ENCODE measurements around the gene TPTE2. TPM values are rescaled to one million over a fixed set of nuclear protein-coding genes. Genes with fewer than 3 reads are reported as not detected.
"Not testable (repeated sequence)": the region's sequence is repeated elsewhere in the genome, so short reads cannot be mapped to it uniquely, and the experiment has no call there.

TPTE2 gene
- total RNA-seq, 2 donors from 2014 or later = 0.22 TPM; not detected in 1

GRCh38 chr13:19589312-19589711 lies 28.0 kb upstream of the TPTE2 start:
- peaks cover 12% of the 10 kb centered on the region for H3K4me1 Mint-ChIP-seq
- ATAC-seq (no peak), DNase-seq (no peak)
- no peak overlapping the region for H3K4me3 Mint-ChIP-seq
- H3K27ac Mint-ChIP-seq = peak overlapping the region; percentile 54
- no peaks in the 10 kb centered on the region for H3K36me3 Mint-ChIP-seq (ENCODE audit: low read depth)
- H3K27me3 Mint-ChIP-seq = no peaks in the 10 kb centered on the region
- H3K9me3 ChIP-seq (ENCODE audit: control insufficient read depth, low read length, poor library complexity, severe bottlenecking) = no peaks in the 10 kb centered on the region

DNA sequence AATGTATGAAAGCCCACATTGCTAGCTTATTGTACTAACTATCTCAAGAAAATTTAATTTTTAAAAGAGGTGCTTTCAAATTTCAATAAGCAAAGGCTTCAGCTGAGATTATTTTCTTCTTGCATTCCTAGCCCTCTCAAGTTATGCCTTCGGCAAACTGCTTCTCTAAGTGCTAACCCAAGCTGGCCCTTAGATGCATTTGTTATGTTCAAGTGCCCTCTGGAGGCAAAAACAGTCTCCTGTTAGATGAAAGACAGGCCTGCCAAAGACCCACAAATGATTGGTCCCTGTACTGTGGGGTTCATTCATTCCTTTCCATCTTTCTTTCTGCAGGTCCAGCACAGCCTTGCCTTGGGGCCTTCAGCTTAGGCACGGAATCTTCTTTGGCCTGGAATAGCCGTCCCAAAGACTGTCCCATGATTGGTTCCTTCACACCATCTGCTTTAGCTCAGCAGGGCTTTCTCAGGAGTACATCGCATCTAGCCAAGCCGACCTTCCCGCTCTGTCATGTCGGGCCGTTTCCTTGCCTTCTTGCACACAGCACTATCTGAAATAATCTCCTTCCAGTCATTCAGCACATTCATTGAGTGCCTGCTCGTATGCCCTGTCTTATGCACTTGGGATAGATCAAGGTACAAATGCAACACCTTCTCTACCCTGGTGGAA lies 26.4 kb upstream of the TPTE2 start:
- H3K4me3 Mint-ChIP-seq = peak overlapping the region; percentile 86
- H3K27ac Mint-ChIP-seq = peak overlapping the region; percentile 86
- ATAC-seq (peak; percentile 62), DNase-seq (no peak)
- H3K27me3 Mint-ChIP-seq = no peaks in the 10 kb centered on the region
- peaks cover 12% of the 10 kb centered on the region for H3K4me1 Mint-ChIP-seq
- H3K9me3 ChIP-seq (ENCODE audit: control insufficient read depth, low read length, poor library complexity, severe bottlenecking) = no peaks in the 10 kb centered on the region
- no peaks in the 10 kb centered on the region for H3K36me3 Mint-ChIP-seq (ENCODE audit: low read depth)

GRCh38 chr13:19586904-19587634 lies 25.7 kb upstream of the TPTE2 start:
- Mint-ChIP-seq H3K27ac (peak overlapping the region; percentile 86), H3K36me3 (ENCODE audit: low read depth) (no peaks in the 10 kb centered on the region), H3K27me3 (no peaks in the 10 kb centered on the region), H3K4me1 (peaks cover 12% of the 10 kb centered on the region), H3K4me3 (peak overlapping the region; percentile 86)
- no peaks in the 10 kb centered on the region for H3K9me3 ChIP-seq (ENCODE audit: control insufficient read depth, low read length, poor library complexity, severe bottlenecking)
- peak; percentile 49 to 62 (median 53) for DNase-seq
- ATAC-seq = peak; percentile 87

DNA sequence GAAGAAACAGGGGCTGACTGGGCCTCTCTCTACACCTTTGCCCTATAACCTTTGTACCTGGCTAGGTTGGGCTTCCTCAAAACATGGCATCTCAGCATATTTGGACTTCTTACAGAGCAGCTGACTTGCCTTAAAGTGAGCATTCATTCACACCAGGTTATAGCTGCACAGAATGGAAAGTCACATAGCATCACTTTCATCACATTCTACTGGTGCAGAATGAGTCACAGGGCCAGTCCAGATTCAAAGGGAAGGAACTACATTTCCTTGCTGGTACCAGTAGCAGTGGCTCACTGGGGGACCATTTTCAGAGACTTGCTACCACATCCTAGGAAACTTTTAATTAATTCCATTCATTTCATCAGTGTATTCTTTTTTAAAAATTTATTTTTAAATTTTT lies 20.3 kb upstream of the TPTE2 start:
- H3K9me3 ChIP-seq (ENCODE audit: control insufficient read depth, low read length, poor library complexity, severe bottlenecking) = no peaks in the 10 kb centered on the region
- Mint-ChIP-seq H3K4me1 (peaks cover 5% of the 10 kb centered on the region), H3K27me3 (no peaks in the 10 kb centered on the region), H3K4me3 (no peak overlapping the region), H3K27ac (no peak overlapping the region), H3K36me3 (ENCODE audit: low read depth) (no peaks in the 10 kb centered on the region)
- DNase-seq = no peak
- no peak for ATAC-seq

DNA sequence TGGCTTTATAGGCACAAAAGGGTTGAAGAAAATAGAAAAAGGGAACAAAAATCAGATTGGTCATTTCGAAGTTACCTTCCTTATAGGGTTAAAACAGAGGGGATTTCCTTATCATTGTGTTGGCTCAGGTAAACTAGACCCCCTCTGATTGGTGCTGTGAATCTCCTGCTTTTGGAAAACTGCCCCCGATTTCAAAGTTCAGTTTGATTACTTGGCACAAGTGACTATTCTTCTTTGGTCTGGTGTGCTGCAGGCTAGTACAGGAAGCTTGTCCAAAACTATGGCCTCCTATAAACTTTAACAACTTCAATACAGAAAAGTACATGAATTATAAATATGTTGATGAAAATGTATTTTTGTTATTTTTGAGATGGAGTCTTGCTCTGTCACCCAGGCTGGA lies 13.9 kb upstream of the TPTE2 start:
- no peaks in the 10 kb centered on the region for H3K36me3 Mint-ChIP-seq (ENCODE audit: low read depth)
- no peak for DNase-seq
- H3K27ac Mint-ChIP-seq = no peak overlapping the region
- no peaks in the 10 kb centered on the region for H3K9me3 ChIP-seq (ENCODE audit: control insufficient read depth, low read length, poor library complexity, severe bottlenecking)
- H3K4me1 Mint-ChIP-seq = no peaks in the 10 kb centered on the region
- ATAC-seq = no peak
- peaks cover 6% of the 10 kb centered on the region for H3K27me3 Mint-ChIP-seq
- no peak overlapping the region for H3K4me3 Mint-ChIP-seq

DNA sequence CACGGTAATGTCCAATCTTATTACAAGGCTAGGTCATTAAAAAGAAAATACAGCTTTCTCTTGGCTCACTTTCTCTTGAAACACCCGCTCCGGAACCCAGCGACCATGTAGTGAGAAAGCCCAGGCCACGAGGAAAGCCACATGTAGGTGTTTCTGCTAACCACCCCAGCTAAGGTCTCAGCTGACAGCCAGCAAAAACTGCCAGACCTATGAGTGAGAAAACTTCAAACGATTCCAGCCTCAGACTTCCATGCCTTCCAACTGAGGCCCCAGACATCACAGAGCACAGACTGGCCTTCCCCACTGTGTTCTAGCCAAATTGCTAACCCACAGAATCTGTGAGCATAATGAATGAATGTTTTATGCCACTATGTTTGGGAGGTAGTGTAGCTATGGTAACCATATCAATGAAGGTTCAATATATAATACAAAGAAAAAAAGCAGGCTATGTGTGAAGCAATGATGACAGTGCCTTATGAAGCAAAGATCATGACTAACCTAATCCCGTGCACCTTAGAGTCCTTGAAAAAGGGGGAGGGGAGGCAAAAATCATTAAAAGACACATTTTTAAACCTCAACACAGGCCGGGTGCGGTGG lies 11.9 kb upstream of the TPTE2 start:
- H3K36me3 Mint-ChIP-seq (ENCODE audit: low read depth) = no peaks in the 10 kb centered on the region
- ATAC-seq (no peak), DNase-seq (no peak)
- no peak overlapping the region for H3K27ac Mint-ChIP-seq
- peaks cover 11% of the 10 kb centered on the region for H3K27me3 Mint-ChIP-seq
- H3K9me3 ChIP-seq (ENCODE audit: control insufficient read depth, low read length, poor library complexity, severe bottlenecking) = no peaks in the 10 kb centered on the region
- H3K4me1 Mint-ChIP-seq = no peaks in the 10 kb centered on the region
- no peak overlapping the region for H3K4me3 Mint-ChIP-seq

DNA sequence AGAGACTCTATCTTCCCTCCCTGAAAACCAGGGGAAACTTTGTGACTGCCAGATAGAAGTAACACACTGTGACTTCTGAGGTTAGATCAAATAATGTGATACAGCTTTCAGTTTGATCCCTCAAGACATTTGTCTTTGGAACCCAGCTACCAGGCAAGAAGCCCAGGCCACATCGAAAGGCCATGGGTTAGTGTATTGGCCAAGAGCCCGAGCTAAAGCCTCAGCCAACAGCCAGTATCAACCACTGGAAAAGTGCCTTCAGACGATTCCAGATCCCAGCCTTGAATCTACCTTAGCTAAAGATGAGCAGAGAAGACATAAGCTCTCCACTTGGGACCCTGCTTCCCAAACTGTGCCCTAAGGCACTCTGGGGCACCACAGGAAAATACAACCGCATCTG lies 10.9 kb upstream of the TPTE2 start:
- Mint-ChIP-seq H3K36me3 (ENCODE audit: low read depth) (no peaks in the 10 kb centered on the region), H3K4me1 (no peaks in the 10 kb centered on the region), H3K4me3 (no peak overlapping the region), H3K27ac (no peak overlapping the region), H3K27me3 (peaks cover 11% of the 10 kb centered on the region)
- no peaks in the 10 kb centered on the region for H3K9me3 ChIP-seq (ENCODE audit: control insufficient read depth, low read length, poor library complexity, severe bottlenecking)
- DNase-seq (no peak), ATAC-seq (no peak)

- H3K4me3 Mint-ChIP-seq = no peak overlapping the region
- no peak for DNase-seq
- H3K27me3 Mint-ChIP-seq = peaks cover 5% of the 10 kb centered on the region
- no peak for ATAC-seq
- H3K4me1 Mint-ChIP-seq = no peaks in the 10 kb centered on the region
- no peaks in the 10 kb centered on the region for H3K9me3 ChIP-seq (ENCODE audit: control insufficient read depth, low read length, poor library complexity, severe bottlenecking)
- no peak overlapping the region for H3K27ac Mint-ChIP-seq
- no peaks in the 10 kb centered on the region for H3K36me3 Mint-ChIP-seq (ENCODE audit: low read depth)
These were observed 6.6 kb upstream of the TPTE2 start for GRCh38 chr13:19567820-19568534.

GRCh38 chr13:19561585-19561984 lies 253 bp upstream of the TPTE2 start:
- Mint-ChIP-seq H3K4me3 (no peak overlapping the region), H3K4me1 (no peaks in the 10 kb centered on the region), H3K27me3 (peaks cover 6% of the 10 kb centered on the region), H3K27ac (no peak overlapping the region), H3K36me3 (ENCODE audit: low read depth) (no peaks in the 10 kb centered on the region)
- DNase-seq (no peak), ATAC-seq (no peak)
- H3K9me3 ChIP-seq (ENCODE audit: control insufficient read depth, low read length, poor library complexity, severe bottlenecking) = no peaks in the 10 kb centered on the region

GRCh38 chr13:19560672-19561071 lies 660 bp downstream of the TPTE2 start:
- not testable (repeated sequence) for H3K4me3 Mint-ChIP-seq; H3K9me3 ChIP-seq (ENCODE audit: control insufficient read depth, low read length, poor library complexity, severe bottlenecking); H3K36me3 Mint-ChIP-seq (ENCODE audit: low read depth); DNase-seq; H3K4me1 Mint-ChIP-seq; H3K27ac Mint-ChIP-seq; ATAC-seq; H3K27me3 Mint-ChIP-seq

GRCh38 chr13:19559739-19560138 lies 1.6 kb downstream of the TPTE2 start:
- not testable (repeated sequence) for H3K27ac Mint-ChIP-seq; H3K4me1 Mint-ChIP-seq; H3K36me3 Mint-ChIP-seq (ENCODE audit: low read depth); DNase-seq; H3K4me3 Mint-ChIP-seq; H3K9me3 ChIP-seq (ENCODE audit: control insufficient read depth, low read length, poor library complexity, severe bottlenecking); H3K27me3 Mint-ChIP-seq; ATAC-seq

GRCh38 chr13:19557287-19557686 lies 4.0 kb downstream of the TPTE2 start:
- DNase-seq; H3K4me3 Mint-ChIP-seq; H3K9me3 ChIP-seq (ENCODE audit: control insufficient read depth, low read length, poor library complexity, severe bottlenecking); H3K36me3 Mint-ChIP-seq (ENCODE audit: low read depth); H3K27ac Mint-ChIP-seq; H3K27me3 Mint-ChIP-seq; ATAC-seq; H3K4me1 Mint-ChIP-seq: not testable (repeated sequence)

- H3K27ac Mint-ChIP-seq; H3K9me3 ChIP-seq (ENCODE audit: control insufficient read depth, low read length, poor library complexity, severe bottlenecking); ATAC-seq; H3K4me1 Mint-ChIP-seq; H3K27me3 Mint-ChIP-seq; H3K4me3 Mint-ChIP-seq; DNase-seq; H3K36me3 Mint-ChIP-seq (ENCODE audit: low read depth): not testable (repeated sequence)
These were observed 12.1 kb downstream of the TPTE2 start for GRCh38 chr13:19549245-19549644.

Data from T-helper 17 cell (primary cell).